ENCODE measurements around the gene PIGM.
"Not testable (repeated sequence)": the region's sequence is repeated elsewhere in the genome, so short reads cannot be mapped to it uniquely, and the experiment has no call there.

The PIGM gene

GRCh38 chr1:160058087-160058486 lies 26.3 kb upstream of the PIGM start:
- no peak for DNase-seq

GRCh38 chr1:160056648-160057169 lies 24.9 kb upstream of the PIGM start:
- DNase-seq, result no peak

DNA sequence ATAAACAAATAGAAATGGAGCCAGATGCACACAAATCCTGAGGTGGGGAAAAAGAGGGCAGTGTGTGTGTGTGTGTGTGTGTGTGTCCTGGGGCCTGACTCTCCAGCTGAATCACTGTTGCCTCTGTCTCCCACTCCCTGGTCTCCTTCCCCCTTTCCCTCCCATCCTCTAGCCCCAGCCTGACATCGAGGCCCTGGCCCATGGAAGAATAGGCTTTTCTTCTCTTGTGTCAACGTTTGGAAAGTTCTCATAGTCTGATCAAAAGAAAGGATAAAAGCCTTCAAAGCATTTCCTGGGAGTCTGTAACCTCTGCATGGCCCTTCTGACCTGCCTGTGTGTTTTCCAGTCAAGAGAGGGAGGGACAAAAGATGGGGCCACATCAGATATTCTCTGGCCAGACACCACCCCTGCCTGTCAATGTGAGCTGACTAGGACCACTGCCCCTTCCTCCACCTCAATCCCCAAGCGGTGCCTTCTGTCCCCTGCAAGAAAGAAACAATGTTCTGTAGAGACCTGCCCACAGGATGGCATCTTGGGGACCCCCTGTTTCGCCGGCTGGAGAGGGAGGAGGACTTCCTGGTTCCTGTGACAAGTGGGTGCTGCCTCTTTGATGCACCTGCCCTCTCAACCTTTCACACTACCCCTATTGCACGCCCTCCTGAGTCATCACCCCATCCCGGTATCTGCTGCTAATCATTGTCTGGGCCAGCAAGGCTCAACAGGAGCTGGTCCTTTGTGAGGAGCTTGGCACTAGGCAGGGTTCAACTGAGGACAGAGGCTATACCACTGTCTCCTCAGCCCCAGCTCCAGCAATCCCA lies 22.0 kb upstream of the PIGM start:
- DNase-seq, result no peak

- no peak for DNase-seq
Observed at GRCh38 chr1:160052936-160053335, 21.1 kb upstream of the PIGM start.

DNA sequence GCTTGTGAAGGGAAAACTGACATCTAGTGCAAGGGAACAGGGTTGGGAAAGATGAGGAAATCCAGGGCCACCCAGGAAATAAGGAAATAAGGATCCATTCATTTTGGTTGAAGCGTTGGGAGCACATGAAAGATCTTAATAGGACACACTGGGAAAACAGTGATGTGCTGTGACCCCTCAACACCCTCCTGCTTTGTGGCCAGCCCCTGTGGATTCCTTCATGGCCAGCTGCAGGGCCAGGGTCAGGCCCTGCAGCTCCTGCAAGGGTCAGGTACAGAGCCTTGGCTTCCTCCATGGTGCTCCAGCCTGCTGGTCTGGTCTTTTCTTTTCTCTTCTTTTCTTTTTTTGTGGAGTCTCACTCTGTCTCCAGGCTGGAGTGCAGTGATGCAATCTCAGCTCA lies 18.8 kb upstream of the PIGM start:
- no peak for DNase-seq

DNA sequence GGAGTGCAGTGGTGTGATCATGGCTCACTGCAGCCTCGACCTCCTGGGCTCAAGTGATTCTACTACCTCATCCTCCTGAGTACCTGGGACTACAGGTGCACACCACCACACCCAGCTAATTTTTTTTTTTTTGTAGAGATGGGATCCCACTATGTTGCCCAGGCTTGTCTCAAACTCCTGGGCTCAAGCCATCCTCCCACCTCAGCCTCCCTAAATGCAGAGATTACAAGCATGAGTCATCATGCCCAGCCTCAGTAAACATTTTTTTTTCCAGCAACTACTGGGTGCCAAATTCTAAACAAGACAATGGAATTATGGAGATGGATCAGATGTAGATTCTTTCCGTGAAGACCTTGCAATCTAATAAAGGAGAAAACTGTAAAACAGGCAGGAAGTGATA lies 18.4 kb upstream of the PIGM start:
- DNase-seq, result not testable (repeated sequence)

GRCh38 chr1:160049101-160049500 lies 17.3 kb upstream of the PIGM start:
- no peak for DNase-seq

- no peak for DNase-seq
Observed at GRCh38 chr1:160048335-160048734, 16.5 kb upstream of the PIGM start.

DNA sequence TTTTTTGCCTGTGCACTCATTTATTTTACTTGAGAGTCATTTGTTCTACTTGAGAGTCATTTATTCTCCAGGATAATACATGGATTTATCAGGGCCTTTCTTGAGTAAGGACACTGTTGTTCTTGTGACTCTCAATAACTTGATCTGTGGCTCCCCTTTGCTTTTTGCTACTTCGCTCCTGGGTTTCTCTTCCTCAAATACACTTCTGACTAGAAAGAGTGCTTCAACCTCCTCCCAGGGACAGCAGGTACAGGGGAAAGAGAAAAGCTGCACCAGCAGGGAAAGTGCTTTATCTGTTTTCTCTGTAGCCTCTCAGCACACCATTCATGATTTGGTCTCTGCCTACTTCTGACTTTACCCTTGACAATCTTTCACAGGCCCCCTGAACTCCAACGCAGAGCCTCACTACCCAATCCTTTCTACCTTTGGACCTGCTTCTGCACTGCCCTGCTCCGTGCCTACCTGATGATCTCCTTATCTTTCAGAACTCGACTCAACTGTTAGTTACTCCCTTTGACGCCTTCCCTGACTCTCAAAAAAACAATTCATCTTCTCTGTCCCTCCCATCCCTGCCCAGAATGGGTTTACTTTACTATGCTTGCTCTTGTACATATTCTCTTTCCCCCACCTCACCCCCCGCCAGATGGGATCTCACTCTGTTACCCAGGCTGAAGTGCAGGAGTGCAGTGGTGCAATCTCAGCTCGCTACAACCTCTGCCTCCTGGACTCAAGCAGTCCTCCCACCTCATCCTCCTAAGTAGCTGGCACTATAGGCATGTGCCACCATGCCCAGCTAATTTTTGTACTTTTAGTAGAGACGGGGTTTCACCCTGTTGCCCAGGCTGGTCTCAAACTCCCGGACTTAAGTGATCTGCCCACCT lies 15.6 kb upstream of the PIGM start:
- no peak for DNase-seq

- DNase-seq, result no peak
Observed at GRCh38 chr1:160046494-160047110, 14.8 kb upstream of the PIGM start.

DNA sequence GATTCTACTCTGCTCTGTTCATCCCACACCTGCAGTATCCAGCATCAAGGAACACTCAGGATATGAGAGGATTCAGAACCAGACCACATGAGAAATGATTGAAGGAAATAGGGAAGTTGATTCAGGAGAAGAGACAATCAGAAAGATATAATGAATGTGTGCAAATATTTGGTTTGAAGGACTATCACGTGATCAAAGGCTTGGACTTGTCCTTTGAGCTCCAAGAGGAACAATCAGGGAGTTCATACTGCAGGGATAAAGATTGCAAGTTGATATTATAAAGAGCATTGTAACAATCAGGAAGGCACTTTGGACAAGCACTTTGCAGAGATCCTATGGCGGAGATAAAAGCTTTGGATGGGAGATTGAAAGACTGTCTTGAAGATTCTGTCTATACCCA lies 13.9 kb upstream of the PIGM start:
- DNase-seq, result no peak

DNA sequence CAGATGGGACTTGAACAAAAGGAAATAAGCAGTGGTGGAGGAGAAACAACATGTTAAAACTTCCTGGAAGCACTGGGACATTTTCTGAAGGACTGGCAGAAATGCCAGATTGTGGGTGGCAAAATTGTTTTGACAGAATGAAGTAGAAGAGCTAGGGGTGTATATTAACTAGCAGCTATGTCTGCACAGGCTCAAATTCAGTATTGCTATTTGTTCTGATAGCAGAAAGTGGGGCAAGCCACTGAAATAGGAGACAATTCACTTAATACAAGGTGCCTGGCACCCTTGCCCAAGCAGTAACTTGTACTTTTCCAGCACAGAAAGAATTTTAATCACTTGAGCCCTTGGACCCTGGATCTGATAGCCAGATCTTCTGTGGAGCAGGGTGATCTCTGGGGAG lies 11.8 kb upstream of the PIGM start:
- no peak for DNase-seq

DNA sequence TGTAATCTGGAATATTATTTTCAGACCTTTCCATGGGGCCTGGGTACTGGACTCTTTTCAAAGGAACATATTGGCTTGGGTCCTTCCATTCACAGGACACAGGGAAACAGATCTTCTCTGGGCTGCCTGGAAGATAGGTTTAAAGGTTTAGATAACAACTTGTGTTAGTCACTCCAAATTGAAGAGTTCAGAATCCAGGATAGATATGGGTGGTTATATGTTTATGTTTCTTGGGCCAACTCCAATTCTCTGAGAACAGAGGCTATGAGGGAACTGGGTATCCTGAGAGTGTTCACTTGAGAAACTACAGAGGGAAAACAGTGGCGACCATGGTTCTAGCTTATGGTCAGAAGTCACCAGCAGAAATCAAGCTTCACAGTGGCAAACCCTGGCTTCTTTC lies 8.7 kb upstream of the PIGM start:
- no peak for DNase-seq

GRCh38 chr1:160032165-160032820 lies 503 bp upstream of the PIGM start:
- no peak for DNase-seq

DNA sequence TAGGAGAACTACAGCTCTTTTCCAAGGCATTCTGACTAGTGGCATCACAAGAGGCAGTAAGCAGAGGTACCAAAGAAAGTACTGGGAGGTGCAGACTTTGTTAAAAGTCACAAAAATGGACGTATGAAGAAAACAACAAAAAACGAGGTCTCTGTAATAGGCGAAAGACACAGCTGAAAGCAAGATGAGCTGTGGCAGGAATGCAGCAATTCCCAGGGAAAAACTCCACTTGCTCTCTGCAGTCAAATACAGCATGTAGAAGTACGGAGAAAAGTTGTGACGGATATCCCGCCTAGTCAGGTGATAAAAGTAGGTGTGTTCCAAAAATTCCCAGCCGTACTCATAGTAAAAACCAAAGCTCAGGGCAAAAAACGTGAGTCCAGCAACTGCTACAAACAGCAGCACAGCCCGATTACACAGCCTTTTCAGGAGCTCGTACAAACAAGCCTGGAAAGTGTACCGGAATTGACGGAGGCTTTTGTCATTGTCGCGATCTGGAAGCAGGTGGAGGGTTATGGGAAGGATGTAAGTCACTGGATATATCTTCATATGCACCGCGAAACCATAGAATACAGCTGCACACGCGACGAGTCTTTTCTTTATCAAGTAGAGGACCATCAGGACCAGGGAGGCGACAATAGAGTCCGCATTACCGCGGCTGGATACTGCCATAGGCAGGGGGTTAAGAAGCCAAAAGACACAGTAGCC lies 979 bp downstream of the PIGM start:
- no peak for DNase-seq

GRCh38 chr1:160028426-160028825 lies 3.4 kb downstream of the PIGM start:
- no peak for DNase-seq

DNA sequence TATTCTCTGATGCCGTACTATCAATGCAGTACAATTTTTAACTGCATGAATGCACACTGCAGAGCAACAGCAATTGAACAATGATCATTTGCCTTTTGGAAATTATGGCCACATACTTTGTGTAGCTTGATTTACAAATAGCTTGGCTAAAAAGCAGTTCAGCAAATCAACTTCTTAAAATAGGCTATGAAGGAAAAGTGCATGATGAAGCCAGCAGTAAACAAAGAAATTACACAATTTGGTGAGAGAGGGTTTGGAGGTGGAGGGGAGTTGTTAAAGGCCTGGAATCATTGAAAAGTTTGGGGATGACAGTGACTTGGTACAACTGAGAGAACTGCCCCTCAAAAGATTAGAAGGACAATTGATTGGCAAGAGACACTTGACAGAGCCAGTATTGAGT lies 6.5 kb downstream of the PIGM start:
- DNase-seq, result no peak

DNA sequence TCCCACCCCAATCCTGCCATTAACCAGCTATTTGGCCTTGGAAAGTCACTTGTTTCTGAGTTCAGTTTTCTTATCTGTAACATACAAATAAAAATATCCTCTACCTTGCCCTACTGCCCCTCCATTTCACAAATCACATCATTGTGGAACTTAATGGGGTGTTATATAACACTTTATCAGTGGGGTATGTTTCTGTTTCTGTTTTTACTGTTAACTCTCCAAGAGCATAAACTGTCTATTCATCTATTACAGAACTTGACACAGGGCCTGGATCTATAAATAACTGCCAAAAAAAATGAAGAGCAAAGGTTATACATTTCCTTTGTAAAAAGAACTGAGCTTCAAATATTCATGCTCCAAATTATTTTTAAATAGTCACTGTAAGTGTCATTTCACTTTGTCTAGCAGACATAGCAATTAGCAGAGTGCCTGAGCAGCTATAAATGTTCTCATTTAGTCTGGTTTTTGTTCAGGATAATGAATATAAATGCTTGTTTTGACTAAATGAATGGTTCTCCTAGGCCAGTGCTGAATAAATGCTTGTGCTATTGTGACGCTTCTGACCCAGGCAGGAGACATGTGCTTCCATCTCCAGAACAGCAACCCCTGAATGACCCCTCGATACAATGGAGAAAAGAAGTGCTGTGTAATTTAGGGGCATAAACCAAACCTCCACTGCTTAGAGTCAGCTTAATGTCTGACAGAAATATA lies 7.4 kb downstream of the PIGM start:
- DNase-seq, result no peak

GRCh38 chr1:160022330-160023310 lies 9.2 kb downstream of the PIGM start:
- DNase-seq, result no peak

DNA sequence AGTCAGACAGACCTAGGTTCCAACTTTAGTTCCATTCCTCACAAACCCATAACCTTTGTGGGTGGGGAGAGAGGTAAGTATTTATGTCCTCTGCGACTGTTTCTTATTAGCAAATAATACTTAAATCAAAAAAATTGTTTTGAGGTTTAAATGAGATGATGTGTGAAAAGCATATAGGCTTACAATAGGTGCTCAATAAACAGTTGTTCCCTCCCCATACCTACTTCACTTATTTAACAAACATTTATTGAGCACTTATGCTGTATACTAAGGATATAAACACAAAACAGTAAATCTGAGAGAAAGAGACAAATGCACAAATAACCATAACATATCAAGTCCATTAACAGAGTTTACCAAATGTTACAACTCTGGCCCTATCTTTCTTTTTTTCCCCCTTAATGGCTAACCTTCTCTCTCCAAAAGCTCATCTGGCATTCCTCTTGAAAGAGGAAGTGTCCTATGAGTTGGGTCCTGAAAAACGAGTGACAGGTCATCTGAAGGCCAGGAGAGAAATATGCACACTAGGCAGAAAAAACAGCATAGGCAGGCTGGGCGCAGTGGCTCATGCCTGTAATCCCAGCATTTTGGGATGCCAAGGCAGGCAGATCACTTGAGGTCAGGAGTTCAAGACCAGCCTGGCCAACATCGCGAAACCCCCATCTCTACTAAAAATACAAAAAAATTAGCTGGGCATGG lies 10.3 kb downstream of the PIGM start:
- DNase-seq, result no peak

All from NCI-H446 treated with DMSO at 0.1 percent for 48 hours (cell line).